NCI-H1436 (cell line): Measurements from ENCODE around the gene FEM1C.
A peak's percentile ranks its signal among the peaks of the same experiment; 100 is the strongest.

Source experiments
- DNase-seq: peaks from one replicate; lab custom pipeline; 2025; lab: John Stamatoyannopoulos, UW

Gene FEM1C, protein sequence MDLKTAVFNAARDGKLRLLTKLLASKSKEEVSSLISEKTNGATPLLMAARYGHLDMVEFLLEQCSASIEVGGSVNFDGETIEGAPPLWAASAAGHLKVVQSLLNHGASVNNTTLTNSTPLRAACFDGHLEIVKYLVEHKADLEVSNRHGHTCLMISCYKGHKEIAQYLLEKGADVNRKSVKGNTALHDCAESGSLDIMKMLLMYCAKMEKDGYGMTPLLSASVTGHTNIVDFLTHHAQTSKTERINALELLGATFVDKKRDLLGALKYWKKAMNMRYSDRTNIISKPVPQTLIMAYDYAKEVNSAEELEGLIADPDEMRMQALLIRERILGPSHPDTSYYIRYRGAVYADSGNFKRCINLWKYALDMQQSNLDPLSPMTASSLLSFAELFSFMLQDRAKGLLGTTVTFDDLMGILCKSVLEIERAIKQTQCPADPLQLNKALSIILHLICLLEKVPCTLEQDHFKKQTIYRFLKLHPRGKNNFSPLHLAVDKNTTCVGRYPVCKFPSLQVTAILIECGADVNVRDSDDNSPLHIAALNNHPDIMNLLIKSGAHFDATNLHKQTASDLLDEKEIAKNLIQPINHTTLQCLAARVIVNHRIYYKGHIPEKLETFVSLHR

DNA sequence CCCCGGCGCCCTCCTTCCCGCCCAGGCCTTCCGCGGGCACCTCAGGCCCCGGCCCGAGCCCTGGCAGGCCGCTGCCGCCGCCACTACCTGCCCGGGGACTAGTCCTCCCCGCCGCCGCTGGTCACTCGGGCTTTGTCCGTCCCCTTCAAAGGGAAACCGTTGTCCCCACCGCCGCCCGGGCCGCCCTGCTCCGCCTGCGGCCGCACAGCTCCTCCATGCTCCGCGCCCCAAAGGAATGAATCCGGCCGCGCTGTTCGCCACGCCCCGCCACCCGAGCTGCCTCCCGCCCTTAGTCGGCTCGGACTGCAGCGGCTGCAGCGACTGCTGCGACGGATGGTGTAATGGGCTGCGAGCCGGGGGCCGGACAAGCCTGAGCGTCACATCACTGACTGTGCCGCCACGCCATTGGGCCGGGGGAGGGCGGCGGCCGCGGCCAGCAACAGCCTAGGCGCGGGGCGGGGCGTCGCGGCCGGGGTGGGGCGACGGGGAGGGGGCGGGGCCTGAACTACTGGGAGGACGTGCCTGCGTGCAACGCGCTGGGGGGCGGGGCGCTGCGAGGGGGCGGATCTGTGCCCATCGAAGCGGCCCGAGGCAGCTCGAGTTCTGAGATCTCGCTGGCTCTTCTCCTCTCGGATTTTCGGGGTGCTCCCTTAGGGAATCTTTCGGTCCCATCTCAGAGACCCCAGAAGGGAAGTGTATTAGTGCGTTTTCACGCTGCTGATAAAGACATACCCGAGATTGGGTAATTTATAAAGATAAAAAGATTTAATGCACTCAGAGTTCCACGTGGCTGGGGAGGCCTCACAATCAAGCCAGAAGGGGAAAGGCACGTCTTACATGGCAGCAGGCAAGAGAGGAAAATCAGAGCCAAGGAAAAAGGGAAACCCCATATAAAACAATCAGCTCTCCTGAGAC, at the start of gene FEM1C:
Gene FEM1C (minus strand): TSS at position 340 of the 915 bp plus-strand sequence. CDS start 1,282 bp downstream, outside the sequence.
- peak; percentile 94 for DNase-seq

GRCh38 chr5:115589043-115589442, 44.5 kb upstream of the FEM1C start:
- DNase-seq, result no peak

- no peak for DNase-seq
Measured at GRCh38 chr5:115588640-115589039, 44.1 kb upstream of the FEM1C start.

- peak; percentile 14 for DNase-seq
Measured at GRCh38 chr5:115586525-115587146, 42.1 kb upstream of the FEM1C start.

GRCh38 chr5:115585265-115585664, 40.7 kb upstream of the FEM1C start:
- no peak for DNase-seq

DNA sequence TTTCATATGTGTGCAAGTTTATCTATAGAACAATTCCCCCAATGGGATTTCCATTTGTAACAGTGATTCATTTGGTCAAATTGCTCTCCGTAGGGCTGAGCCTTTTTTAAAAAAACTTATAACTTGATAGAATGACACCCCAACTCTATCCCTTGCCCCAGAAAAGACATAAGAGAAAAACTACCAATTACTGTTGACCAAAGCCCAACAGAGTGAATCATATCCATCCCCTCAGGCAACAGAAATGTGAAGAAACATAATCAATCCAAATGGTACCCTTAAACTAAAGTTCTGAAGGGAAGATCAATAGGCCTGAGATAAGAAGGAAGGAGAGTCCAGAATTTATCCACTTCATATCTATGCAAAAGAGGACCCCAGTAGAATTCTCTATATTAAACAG, 39.9 kb upstream of the FEM1C start:
- no peak for DNase-seq

DNA sequence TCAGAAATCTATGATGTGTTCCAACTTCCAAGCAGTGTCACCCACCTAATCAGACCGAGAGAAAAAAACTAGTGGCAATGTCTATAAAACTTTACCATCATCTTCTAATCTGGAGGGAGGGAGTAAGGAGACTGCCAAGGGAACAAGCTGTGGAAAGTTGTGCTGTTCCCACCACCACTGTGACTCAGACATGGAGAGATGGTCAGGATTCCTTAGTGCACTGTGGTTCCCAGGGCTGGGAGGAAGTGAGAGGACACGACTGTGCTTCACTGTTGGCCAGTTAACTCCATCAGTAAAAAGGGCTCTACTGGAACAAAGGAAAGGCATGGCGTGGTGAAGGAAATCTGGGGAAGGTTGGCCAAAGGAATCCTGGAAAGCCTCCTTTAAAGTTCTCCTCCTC, 38.9 kb upstream of the FEM1C start:
- DNase-seq, result no peak

DNA sequence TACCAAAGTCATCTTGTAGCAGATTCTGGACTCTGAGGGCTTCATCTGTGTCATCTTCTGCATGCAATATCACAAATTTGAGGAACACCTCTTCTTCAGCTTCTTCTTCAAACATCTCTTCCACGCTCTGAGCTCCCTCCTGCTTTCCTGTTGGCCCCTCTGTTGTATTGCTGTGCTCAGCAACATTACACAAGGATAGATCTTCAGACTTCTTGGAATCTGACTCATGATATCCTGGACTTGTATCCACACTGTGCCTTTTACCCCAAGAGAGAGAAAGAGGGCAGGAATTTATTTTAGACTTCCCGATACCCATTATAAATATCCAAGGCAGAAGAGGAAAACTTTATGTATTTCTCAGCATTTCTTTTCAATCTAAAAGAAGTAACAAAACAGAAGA, 36.4 kb upstream of the FEM1C start:
- DNase-seq, result no peak

DNA sequence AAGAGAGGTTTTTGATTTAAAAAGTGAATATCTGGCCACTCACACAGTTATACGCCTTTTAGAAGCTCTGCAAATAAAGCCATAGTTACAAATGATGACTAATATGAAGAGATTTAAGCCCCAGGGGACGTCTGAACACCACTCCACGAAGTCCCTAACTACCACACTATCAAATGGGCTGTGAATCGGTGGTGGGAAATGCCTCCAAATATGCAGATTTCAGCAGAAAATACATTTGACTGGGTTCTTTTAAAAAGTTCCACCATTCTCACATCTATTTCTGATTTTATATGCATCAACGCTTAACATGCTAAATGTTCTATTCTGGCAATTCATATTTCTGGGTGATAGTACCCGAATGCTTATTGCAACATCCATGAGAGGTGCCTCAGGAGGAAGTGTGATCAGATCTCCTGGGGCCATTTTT, 35.2 kb upstream of the FEM1C start:
- no peak for DNase-seq

GRCh38 chr5:115579216-115579615, 34.6 kb upstream of the FEM1C start:
- DNase-seq, result no peak

GRCh38 chr5:115578657-115579056, 34.1 kb upstream of the FEM1C start:
- no peak for DNase-seq

DNA sequence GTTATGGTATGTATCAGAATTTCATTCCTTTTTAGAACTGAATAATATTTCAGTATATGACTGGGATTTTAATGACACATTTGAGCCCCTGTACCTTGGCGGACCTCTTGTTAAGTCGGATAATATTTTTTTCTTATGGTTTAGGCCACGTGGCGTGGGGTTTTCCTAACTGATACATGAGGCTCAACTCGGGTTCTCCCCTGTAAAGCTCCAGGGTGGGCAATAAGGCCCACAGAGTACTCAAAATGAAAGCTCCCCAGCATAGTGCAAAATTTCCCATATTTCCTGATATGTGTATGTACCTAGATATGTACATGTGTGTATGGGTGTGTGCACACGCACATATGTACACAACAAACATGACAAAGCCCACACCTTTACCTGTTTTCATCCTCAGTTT, 33.2 kb upstream of the FEM1C start:
- no peak for DNase-seq

DNA sequence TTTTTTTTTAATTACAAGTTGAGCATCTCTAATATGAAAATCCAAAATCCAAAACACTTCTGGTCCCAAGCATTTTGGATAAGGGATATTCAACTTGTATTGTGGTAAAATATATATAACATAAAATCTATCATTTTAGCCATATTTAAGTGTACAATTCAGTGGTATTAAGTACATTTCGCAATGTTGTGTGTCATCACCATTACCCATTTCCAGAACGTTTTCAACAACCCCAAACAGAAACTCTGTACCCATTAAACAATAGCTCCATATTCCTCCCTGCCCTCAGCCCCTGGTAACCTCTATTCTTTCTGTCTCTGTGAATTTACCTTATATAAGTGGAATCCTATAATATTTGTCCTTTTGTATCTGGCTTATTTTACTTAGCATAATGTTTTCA, 32.8 kb upstream of the FEM1C start:
- no peak for DNase-seq

- DNase-seq, result no peak
Measured at GRCh38 chr5:115575167-115576070, 30.8 kb upstream of the FEM1C start.

DNA sequence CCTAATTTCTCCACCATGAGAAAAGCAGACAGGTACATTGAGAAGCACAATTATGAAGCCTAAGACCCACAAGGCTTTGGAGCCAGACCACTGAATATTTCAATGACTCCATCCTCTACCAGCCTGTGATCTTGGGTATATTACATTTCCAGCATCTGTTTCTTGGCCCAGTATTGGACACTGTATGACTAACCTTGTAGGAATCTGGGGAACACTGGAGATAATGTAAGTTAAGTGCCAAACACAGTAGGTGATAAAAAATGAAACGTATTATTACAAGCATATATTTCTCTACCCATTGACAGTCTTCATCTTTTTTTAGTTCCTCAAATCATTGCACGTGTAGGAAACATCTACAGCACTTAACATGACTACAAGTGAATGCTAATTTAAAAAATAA, 28.6 kb upstream of the FEM1C start:
- no peak for DNase-seq

DNA sequence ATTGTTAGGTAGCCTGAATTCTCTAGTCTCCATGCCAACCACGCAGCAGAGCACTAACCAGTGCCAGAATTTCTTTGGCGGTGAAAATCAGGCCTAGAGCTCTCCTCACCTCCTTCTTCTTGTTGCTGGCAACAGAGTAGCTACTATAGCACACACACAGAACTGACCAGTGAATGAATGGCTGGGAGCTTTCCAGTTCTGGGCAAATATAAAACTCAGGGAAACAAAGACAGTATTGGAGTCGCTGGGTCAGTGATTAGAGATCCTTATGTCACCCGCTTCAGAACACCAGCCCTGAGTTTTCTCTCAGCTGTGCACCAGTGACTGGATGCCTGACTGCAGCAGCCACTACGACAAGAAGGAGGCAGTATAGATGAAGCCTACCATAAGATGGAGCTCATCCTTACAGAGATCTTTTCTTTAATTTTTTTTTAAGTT, 26.9 kb upstream of the FEM1C start:
- no peak for DNase-seq

DNA sequence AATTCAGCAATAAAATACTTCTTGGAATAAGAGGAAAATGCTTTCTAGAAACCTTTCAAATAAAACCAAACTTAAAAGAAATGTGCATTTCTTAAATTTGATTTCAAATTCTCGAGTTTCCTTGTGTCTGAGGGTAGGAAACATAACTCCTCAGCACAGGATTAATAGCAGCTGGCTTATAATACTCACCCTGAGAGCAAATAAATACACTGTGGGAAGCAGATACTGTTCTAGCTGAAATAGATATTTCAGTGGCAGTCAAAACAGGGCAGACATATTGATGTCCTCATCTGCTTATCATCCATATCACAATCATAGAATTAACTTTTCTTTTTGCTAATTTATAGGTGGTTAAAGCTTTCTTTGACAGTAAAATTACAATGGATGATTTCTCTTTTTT, 24.1 kb upstream of the FEM1C start:
- DNase-seq, result no peak

DNA sequence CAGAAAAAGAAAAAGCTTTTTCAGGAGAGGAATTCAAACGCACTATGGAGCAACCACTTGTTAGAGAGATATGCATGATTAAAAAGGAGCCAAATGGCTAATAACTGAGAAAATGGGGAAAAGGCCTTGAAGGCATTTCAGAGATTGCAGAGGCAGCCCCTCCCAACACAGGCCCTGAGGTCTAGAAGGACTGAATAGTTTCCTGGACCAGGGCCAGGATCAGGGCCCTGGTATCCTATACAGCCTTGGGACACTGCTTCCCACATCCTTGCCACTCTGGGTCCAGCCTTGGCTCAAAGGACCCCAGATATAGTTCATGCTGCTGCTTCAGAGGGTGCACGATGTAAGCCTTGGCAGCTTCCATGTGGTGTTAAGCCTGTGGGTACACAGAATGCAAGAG, 20.7 kb upstream of the FEM1C start:
- DNase-seq, result no peak

GRCh38 chr5:115561176-115561575, 16.6 kb upstream of the FEM1C start:
- no peak for DNase-seq

GRCh38 chr5:115559524-115559923, 14.9 kb upstream of the FEM1C start:
- no peak for DNase-seq

DNA sequence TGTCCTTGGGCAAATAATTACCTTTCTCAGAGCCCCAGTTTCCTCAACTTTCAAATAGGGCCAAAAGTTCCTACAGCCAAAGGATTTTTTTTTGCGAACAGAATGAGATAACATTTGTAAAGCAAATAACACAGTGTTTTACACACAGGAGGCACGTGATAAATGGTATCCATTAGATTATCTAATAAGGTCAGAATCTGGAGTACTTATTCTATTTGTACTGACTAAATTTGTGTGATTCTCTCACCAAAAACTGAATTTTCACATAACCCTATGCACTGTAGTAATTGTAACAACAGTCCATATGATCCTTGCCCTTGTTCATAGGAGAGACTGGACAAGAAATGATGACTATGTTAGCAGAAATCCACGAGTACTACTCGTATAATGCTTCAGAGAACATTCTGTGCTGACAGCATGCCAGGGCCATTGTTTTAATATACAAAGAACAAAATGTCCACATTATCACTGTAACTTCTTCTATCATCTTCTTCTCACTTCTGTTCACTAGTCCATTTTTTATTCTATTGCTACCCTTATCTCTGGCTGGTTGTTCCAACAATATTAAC, 13.9 kb upstream of the FEM1C start:
- DNase-seq, result no peak
